MCF 10A (cell line): ENCODE measurements around the gene OR2T8. TPM values are rescaled to one million over a fixed set of nuclear protein-coding genes. Genes with fewer than 3 reads are reported as not detected.

ENCODE experiments used
- BruUV-seq: library from RNA; stranded (reverse); fragments of 400-500 nt; replicated peaks from 2 replicates; lab custom pipeline; 2021; lab: Mats Ljungman, UMichigan
- CTCF ChIA-PET: fragments of 300-600 bp; sonication (Branson Sonifier 250); formaldehyde crosslinking; extraction: SDS; loops from one replicate; lab custom pipeline; 2021; ENCODE audit warnings: antibody characterized with exemption, inconsistent platforms; lab: Yijun Ruan, JAX
- POLR2A ChIA-PET: fragments of 300-600, 350-650 bp; sonication (Branson Sonifier 250); formaldehyde crosslinking; extraction: SDS; loops from one replicate; lab custom pipeline; 2020; ENCODE audit warnings: antibody characterized with exemption, inconsistent platforms; lab: Yijun Ruan, JAX
- DNase-seq: peaks from one replicate; pipeline ENCODE4 v3.0.0-alpha.2; 2018; ENCODE audit not compliant: unreplicated experiment
- H3K27ac Mint-ChIP-seq: one replicate; pipeline ENCODE4 v1.8.0; 2022; ENCODE audit warnings: mild to moderate bottlenecking, low read depth, mixed read lengths; ENCODE audit not compliant: unreplicated experiment
- H3K27me3 Mint-ChIP-seq: one replicate; pipeline ENCODE4 v1.8.0; 2022; ENCODE audit warnings: mixed read lengths; ENCODE audit not compliant: insufficient read depth, unreplicated experiment
- H3K36me3 Mint-ChIP-seq: one replicate; pipeline ENCODE4 v1.8.0; 2022; ENCODE audit warnings: mild to moderate bottlenecking, moderate library complexity, mixed read lengths; ENCODE audit not compliant: insufficient read depth, unreplicated experiment
- H3K4me1 Mint-ChIP-seq: one replicate; pipeline ENCODE4 v1.8.0; 2022; ENCODE audit warnings: mixed read lengths; ENCODE audit not compliant: insufficient read depth, unreplicated experiment
- H3K4me3 Mint-ChIP-seq: one replicate; pipeline ENCODE4 v1.8.0; 2022; ENCODE audit warnings: mild to moderate bottlenecking, moderate library complexity, mixed read lengths; ENCODE audit not compliant: unreplicated experiment
- H3K9me3 Mint-ChIP-seq: one replicate; pipeline ENCODE4 v1.8.0; 2022; ENCODE audit warnings: mixed read lengths; ENCODE audit not compliant: unreplicated experiment
- CTCF ChIP-seq: fragments of 200-600 bp; IDR thresholded peaks from one replicate; pipeline ENCODE4 v1.8.0; 2022; ENCODE audit warnings: antibody characterized with exemption, mild to moderate bottlenecking; ENCODE audit not compliant: unreplicated experiment
- intact Hi-C: fragments of 100-400 bp; cut with micrococcal nuclease; formaldehyde crosslinking; loops from 2 replicates; pipeline ENCODE4 v1.14.1; 2022
- total RNA-seq: library from RNA; stranded (reverse); gene quantifications from 2 replicates; pipeline ENCODE4 v1.2.3, GENCODE V29; 2022

OR2T8 gene
- total RNA-seq, 1 experiment from 2014 or later, result not detected

GRCh38 chr1:247923941-247924340, 3.9 kb downstream of the OR2T8 start:
- Mint-ChIP-seq H3K4me1 (no peaks in the 10 kb centered on the region), H3K27me3 (no peaks in the 10 kb centered on the region), H3K9me3 (no peaks in the 10 kb centered on the region), H3K36me3 (no peaks in the 10 kb centered on the region), H3K27ac (no peak overlapping the region), H3K4me3 (no peak overlapping the region)
- TF ChIP-seq CTCF, result no peak
- ChIA-PET POLR2A (no interaction called here), CTCF (interaction anchor here (0.7 to 1.9 kb wide), 5 partner anchors 9 to 319 kb away, joined by 3 to 4 read pairs (median 4); no protein-coding TSS in a partner anchor)
- intact Hi-C loops, result no loop called here
- no peak for DNase-seq
- BruUV-seq, result no TSS peak

- no TSS peak for BruUV-seq
- H3K9me3 Mint-ChIP-seq, result no peaks in the 10 kb centered on the region
- no peaks in the 10 kb centered on the region for H3K27me3 Mint-ChIP-seq
- intact Hi-C loops, result no loop called here
- no peak for DNase-seq
- H3K36me3 Mint-ChIP-seq, result no peaks in the 10 kb centered on the region
- ChIA-PET CTCF (interaction anchor here (0.7 to 1.9 kb wide), 5 partner anchors 9 to 468 kb away, joined by 3 to 4 read pairs (median 4); no protein-coding TSS in a partner anchor), POLR2A (interaction anchor here (0.6 kb wide), 1 partner anchor 10 kb away, joined by 3 read pairs; no protein-coding TSS in a partner anchor)
- H3K4me1 Mint-ChIP-seq, result no peaks in the 10 kb centered on the region
- TF ChIP-seq CTCF, result no peak
- H3K4me3 Mint-ChIP-seq, result no peak within 1 kb of the TSS
- no peak within 1 kb of the TSS for H3K27ac Mint-ChIP-seq
Measured at GRCh38 chr1:247924868-247925267, 4.8 kb downstream of the OR2T8 start, which contains the start of gene OR2AJ1. OR2AJ1 (plus strand) TSS chr1:247924889; CDS start chr1:247933769, 8,880 bp downstream.

- no peak overlapping the region for H3K27ac Mint-ChIP-seq
- TF ChIP-seq CTCF, result no peak
- ChIA-PET POLR2A (no interaction called here), CTCF (no interaction called here)
- H3K27me3 Mint-ChIP-seq, result no peaks in the 10 kb centered on the region
- H3K9me3 Mint-ChIP-seq, result no peaks in the 10 kb centered on the region
- DNase-seq, result no peak
- intact Hi-C loops, result no loop called here
- H3K4me3 Mint-ChIP-seq, result no peak overlapping the region
- no peaks in the 10 kb centered on the region for H3K4me1 Mint-ChIP-seq
- no TSS peak for BruUV-seq
- no peaks in the 10 kb centered on the region for H3K36me3 Mint-ChIP-seq
Measured at GRCh38 chr1:247933989-247934388, 13.9 kb downstream of the OR2T8 start.

- BruUV-seq, result no TSS peak
- no peaks in the 10 kb centered on the region for H3K36me3 Mint-ChIP-seq
- no peaks in the 10 kb centered on the region for H3K27me3 Mint-ChIP-seq
- ChIA-PET CTCF (interaction anchor here (0.6 to 1.0 kb wide), 4 partner anchors 72 to 692 kb away, joined by 3 to 5 read pairs (median 4); no protein-coding TSS in a partner anchor), POLR2A (no interaction called here)
- H3K4me1 Mint-ChIP-seq, result no peaks in the 10 kb centered on the region
- intact Hi-C loops, result no loop called here
- no peak for DNase-seq
- no peaks in the 10 kb centered on the region for H3K9me3 Mint-ChIP-seq
- no peak for TF ChIP-seq CTCF
- no peak overlapping the region for H3K4me3 Mint-ChIP-seq
- H3K27ac Mint-ChIP-seq, result no peak overlapping the region
Measured at GRCh38 chr1:247935781-247936180, 15.7 kb downstream of the OR2T8 start.
